ENCODE measurements around the gene NPAS2.

DNA sequence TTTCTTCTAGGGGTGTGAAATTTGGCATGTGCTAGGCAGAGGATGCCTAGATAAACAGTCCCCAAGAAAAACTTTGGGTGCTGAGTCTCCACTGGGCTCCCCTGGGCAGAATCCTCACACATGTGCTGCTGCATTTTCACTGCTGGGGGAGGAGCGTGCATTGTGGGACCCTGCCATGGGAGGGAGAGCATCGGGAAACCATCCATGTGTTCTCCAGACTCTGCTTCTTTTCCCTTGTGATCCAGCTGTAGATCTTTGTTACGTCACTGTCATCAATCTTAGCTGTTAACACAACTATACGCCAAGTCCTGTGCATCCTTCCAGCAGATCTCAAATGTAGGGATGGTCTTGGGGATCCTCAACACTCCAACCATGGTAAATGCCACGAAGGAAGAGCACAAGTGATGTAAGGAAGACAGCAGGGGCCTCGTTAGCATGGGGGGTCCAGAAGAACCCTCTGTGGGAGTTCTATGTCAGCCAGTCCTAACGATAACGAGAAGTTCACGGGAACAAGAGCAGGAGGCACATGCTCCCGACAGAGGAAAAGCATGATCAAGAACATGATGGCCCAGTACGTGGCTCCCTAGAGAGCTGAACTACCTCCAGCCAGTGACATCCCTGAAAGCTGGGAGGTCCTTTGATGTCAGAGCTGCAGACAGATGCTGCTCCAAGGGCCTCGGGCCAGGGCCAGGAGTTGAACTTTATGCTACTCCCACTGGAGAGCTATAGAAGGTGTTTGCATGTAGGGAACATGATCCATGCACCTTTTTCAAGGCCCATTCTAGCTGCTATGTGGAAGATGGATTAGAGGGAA is 41.1 kb upstream of the NPAS2 start:
- TF ChIP-seq, protein P1, sequence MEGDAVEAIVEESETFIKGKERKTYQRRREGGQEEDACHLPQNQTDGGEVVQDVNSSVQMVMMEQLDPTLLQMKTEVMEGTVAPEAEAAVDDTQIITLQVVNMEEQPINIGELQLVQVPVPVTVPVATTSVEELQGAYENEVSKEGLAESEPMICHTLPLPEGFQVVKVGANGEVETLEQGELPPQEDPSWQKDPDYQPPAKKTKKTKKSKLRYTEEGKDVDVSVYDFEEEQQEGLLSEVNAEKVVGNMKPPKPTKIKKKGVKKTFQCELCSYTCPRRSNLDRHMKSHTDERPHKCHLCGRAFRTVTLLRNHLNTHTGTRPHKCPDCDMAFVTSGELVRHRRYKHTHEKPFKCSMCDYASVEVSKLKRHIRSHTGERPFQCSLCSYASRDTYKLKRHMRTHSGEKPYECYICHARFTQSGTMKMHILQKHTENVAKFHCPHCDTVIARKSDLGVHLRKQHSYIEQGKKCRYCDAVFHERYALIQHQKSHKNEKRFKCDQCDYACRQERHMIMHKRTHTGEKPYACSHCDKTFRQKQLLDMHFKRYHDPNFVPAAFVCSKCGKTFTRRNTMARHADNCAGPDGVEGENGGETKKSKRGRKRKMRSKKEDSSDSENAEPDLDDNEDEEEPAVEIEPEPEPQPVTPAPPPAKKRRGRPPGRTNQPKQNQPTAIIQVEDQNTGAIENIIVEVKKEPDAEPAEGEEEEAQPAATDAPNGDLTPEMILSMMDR (IDR thresholded peaks at IDR 0.05) = no peak
- TF ChIP-seq EZH2 (IDR thresholded peaks at IDR 0.05) (no peak), EZH2phosphoT487 (IDR thresholded peaks at IDR 0.05) (no peak)
